HG02943 (cell line): ENCODE results near the gene CDO1.
A peak's percentile ranks its signal among the peaks of the same experiment; 100 is the strongest.
"Not testable (repeated sequence)": the region's sequence is repeated elsewhere in the genome, so short reads cannot be mapped to it uniquely, and the experiment has no call there.

Experiments
- ATAC-seq: cut with Tn5 transposase; IDR thresholded peaks from one replicate; pipeline ENCODE4 v1.9.1; 2021; ENCODE audit warnings: mild to moderate bottlenecking, low read depth, moderate library complexity; ENCODE audit not compliant: unreplicated experiment

Gene CDO1

DNA sequence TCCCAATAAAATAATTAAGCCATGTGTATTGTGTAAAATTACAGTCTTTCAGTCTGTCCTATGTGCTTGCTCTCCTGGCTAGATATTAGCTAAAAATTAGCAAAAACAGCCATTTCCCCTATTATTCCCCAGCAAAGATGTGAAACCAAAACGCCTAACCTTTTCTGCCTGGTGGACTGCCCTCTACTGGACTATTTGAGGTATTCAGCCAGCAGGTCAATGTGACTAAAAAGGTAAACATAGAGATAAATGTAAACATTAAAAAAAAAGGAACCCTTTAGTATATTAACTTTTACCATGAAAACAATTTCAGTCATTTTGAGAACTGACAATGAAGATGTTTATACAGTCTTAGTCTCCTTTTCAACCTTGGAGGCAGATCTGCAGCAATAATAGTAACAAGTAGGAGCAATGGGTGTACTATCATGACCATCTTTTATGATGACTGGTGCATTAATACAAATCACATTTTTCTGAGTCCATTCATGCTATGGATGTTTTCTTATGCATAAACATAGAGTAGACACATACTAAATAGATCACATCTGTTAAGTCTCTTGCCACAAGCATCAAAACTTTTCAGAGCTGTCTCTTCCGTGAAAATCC lies 14.8 kb upstream of the CDO1 start:
- ATAC-seq = peak; percentile 68

DNA sequence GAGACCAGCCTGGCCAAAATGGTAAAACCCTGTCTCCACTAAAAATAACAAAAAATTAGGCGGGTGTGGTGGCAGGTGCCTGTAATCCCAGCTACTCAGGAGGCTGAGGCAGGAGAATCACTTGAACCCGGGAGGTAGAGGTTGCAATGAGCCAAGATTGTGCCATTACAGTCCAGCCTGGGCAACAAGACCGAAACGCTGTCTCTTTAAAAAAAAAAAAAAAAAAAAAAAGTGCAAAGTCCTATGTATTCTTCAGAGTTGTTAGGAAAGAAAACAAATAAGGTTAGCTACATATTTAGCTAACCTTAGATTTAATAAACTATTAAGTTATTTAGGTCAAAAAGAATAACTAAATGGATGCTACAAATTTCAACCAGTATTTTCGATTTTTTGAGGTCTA lies 13.5 kb upstream of the CDO1 start:
- no peak for ATAC-seq

GRCh38 chr5:115825948-115826347 lies 9.5 kb upstream of the CDO1 start:
- ATAC-seq = no peak

DNA sequence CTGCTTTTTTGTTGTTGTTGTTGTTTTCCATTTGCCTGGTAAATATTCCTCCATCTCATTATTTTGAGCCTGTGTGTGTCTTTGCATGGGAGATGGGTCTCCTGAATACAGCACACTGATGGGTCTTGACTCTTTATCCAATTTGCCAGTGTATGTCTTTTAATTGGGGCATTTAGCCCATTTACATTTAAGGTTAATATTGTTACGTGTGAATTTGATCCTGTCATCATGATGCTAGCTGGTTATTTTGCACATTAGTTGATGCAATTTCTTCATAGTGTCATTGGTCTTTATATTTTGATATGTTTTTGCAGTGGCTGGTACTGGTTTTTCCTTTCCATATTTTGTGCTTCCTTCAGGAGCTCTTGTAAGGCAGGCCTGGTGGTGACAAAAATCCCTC lies 8.5 kb upstream of the CDO1 start:
- not testable (repeated sequence) for ATAC-seq

DNA sequence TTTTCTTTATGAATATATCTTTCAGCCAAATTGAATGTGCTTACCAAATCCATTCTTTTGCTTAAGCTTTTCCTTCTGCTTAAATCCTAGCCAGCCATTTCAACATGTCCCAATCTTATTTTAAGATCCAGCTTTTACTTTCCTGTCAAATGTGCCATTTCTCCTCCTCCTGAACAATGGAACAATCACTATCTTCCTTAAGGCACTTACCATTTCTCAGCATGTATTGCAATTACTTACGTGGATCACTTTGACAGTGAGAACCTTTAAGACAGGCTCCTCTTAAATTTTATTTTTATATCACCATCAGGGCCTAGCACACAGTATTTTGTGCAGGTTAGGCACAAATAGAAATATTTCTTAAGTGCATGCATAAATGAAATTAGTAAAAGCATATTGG lies 4.4 kb upstream of the CDO1 start:
- no peak for ATAC-seq

DNA sequence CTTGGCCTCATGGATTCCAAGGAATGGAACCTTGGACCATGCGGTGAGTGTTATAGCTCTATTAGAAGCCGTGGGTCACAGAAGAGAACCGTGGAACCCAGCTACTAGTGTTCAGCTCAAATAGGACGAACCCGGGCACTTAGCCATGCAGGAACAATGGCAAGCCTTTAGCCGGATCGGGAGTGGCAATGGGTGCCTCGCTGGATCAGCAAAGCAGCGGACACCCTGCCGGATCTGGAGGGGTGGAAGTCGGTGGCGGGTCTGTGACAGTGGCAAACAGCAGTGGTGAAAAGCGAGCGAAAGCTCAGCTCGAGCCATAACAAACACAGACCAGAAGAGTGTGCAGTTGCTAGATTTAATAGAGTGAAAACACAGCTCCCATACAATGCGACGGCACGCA lies 2.4 kb upstream of the CDO1 start:
- no peak for ATAC-seq

DNA sequence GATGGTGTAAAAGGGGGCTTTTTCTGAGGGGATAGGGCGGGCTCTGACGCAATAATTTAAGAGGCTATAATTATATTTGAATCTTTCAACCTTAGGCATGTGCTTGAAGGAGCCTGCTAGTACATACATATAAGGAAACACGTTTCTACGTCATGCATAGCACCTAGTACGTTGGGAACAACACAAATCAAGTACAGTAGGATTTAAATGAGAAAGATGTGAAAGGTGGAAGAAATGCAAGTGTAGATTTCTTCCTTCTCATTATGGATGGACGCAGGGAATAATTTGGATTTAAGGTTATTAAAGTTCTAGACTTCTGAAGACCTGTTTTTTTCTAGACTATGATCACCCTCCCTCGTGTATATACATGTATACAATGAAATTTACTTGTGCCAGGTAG lies 927 bp upstream of the CDO1 start:
- no peak for ATAC-seq

GRCh38 chr5:115815693-115816225 lies 700 bp downstream of the CDO1 start:
- no peak for ATAC-seq

DNA sequence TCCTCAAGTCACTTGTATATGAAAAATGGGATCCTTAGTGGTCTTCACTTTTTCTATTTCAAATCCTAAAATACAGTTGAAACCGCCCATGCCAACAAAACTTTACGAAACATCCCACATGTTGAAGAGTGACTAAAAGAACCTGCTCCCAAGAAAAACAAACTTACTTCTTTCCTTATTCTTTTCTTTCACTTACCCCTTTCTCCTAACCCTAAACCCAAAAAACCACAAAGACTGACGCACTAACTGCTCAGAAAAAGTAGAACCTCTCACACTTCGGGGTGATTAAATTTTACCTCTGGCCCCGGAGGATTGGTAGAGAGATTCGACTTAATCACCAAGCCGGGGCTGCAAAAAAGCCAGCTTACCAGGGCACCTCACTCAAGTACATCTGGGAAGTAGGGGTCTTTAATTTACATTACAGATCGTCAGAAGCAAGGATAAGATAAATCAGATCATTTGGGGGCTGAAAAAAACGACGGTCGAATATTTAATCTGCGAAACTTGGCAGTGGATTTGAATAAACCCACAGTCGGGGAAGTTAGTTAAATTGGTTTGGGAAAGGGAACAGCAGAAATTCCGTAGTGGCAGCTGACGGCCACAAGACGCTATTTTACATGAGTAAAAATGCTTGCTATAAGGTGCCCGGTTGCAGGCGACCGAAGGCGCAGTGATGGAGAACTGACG lies 1.3 kb downstream of the CDO1 start:
- no peak for ATAC-seq

DNA sequence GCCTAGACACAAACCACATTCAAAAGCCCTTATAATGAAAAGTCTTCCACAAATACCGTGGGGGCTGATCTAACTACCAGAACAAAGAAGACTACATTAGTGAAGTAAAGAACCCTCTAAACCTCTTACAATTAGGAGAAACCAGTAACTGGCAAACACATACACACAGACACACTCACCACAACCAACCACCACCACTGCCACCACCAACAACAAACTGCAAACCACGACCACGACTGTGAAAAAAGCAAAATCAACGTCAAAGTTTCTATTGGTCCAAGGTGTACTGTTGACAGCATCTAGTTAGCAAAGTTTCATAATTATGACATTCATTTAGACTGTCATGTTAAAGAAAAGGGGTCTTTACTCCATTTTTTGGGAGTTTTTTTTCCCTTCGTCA lies 2.7 kb downstream of the CDO1 start:
- no peak for ATAC-seq

- no peak for ATAC-seq
Measured at GRCh38 chr5:115812372-115812771, 4.1 kb downstream of the CDO1 start.

DNA sequence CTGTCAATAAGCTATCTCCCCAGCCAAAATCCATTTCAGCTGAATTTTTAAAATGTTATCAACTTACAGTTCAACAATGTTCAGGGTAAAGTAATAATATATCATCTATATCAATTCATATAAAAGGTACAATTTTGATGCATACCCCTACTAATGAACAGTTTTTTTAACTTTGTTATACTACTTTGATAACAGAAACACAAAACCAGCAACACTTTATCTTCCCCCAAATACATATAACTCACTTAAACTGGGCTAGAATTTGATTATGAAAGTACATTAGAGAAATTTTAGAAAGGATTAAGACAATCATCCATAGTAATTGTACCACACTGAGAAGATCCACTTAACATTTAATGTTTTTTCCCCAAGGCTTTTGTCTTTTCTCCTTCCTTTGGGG lies 5.1 kb downstream of the CDO1 start:
- ATAC-seq = no peak

DNA sequence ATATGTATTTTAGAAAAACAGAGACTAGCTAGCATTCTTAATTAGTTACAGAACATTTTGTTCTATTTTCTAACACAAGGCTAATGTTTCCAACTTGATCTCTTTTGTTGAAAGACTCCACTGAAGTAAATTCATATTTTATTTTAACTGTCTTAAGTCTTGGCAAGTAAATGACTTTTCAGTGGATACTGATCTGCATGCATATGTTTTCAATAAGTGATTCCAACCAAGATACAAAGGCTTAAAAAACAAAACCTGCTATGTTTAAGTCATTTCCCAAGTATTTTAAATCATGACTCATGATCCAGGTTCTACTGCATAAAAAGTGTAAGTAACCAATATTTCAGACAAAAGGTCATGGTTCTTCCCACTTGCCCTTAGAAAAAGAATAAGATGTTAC lies 5.7 kb downstream of the CDO1 start:
- ATAC-seq = no peak

- ATAC-seq = no peak
Measured at GRCh38 chr5:115809946-115810345, 6.5 kb downstream of the CDO1 start.

- not testable (repeated sequence) for ATAC-seq
Measured at GRCh38 chr5:115808066-115808465, 8.4 kb downstream of the CDO1 start.

DNA sequence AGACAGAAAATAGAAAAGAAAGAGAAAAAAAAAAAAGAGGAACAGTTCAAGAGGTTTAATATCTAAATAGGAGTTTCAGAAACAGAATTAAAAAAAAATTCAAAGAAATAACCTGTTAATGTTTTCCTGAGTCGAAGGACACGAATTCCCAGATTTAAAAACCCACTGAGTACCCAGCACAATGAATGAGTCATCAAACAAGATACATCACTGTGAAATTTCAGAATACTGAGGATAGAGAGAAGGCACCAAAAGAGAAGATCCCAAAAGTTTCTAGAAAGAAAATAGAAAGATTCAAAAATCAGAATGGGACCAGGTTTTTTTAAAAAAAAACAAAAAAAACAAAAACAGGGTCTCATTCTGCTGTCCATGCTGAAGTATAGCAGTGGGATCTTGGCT lies 8.8 kb downstream of the CDO1 start:
- no peak for ATAC-seq

DNA sequence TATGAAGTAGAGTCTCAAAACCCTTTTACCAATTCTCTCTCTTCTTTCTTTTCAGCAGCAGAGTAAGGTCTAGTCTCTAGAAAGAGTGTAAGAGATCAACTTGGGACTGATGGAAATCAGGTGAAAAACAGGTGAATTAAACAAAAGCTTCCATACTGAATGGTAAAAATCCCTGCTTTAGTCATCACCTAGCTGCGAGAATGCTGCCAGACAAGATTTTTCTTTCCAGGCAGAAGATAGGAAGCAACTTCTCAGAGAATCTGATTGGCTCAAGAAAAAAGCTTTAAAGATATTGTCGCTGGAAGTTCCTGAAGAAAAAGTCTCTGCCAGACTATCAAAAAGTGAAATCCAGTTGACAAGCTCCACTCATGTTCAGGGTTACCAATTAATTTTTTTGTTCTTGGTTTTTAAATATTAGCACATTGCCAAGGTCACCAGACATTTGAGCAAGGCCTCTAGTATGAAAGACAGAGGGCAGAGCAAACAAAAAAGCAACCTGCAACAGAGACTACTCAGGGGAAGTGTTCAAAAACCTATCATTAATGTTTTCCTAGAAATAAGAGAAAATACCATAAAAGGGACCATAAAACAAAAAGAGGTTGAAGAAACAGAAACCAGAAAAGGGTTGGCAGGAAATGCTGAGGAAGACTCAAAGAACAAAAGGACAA lies 9.3 kb downstream of the CDO1 start:
- ATAC-seq = no peak

GRCh38 chr5:115801984-115802383 lies 14.5 kb downstream of the CDO1 start:
- no peak for ATAC-seq

DNA sequence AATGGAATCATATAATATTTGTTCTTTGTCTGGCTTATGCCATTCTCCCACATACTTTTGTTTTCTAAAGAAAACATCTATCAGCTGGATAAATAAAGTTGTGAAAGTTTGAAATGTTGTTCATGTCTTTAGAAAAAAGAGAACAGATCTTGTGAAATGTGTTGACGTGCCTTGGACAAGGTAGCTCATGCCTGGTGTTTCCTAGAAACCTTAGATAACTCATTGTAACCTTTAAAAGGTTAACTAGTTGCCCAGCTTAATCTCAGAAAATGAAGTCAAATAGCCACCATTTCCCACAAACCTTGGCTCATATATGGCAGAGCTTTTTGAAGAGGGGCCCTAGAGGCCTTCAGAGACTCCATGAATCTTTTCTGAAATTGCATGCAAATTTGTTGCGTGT lies 15.3 kb downstream of the CDO1 start:
- ATAC-seq = no peak

DNA sequence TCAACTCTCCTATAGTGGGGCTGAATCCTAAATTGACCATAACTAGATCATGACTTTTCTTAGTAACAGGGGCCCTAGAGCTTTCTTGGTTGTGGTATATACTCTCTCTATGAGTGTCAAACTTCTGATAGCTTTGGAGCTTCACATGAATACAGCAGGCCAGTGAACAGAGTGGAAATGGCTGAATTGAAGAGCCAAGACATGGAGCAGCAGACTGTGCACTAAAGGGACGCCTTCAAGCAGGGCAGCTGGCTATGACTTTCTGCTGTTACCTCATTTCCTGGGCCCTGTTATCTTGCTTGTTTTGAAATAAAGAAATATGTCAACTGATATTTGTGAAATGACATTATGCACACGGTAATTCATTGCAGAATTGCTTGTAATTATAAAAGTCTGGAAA lies 16.4 kb downstream of the CDO1 start:
- no peak for ATAC-seq

DNA sequence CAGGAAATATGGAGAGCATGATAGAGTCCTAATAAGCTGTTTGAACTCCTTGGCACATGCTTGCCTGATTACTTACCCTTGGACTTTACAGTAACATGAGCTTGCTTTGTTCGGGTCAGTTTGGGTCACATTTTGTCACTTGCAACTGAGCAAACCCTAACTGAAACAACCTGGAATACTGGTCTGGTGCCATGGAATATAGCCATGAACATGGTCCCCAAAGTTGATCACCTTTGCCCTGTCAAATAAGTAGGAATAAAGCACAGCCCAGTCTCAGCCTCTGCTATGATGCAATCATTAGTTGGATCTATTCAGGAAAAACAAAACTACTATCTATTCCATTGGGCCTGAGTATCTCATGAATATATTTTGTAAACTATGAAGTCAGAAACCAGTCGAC lies 18.2 kb downstream of the CDO1 start:
- no peak for ATAC-seq

DNA sequence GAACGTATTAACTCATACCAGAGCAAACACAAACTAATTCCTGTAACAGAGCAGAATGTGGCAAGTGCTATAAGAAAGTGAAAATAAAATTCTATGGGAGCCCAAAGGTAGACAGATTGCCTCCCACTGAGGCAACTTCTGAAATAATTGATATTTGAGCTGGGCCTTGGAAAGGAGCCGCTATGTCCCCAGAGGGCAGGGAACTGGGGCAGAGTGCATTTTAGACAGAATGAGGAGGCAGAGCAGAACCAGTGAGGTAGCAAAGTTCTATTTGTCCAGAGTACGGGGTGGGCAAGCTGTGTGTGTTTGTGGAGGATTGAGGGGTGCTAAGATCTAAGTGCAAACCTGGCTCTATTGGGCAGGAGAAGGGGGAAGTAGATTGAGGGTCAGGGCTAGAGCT lies 19.8 kb downstream of the CDO1 start:
- no peak for ATAC-seq
